NOMO-1 treated with DMSO at 0.1 percent for 48 hours (cell line): Measurements from ENCODE around the gene MALAT1.

ENCODE experiments used
- DNase-seq: peaks from one replicate; lab custom pipeline; 2025; ENCODE audit not compliant: unreplicated experiment; lab: John Stamatoyannopoulos, UW

Gene MALAT1

GRCh38 chr11:65478388-65479183 is 20.3 kb upstream of the MALAT1 start:
- no peak for DNase-seq

GRCh38 chr11:65479184-65480145 is 19.4 kb upstream of the MALAT1 start:
- DNase-seq, result no peak

- no peak for DNase-seq
Measured at GRCh38 chr11:65482306-65482850, 16.5 kb upstream of the MALAT1 start.

- DNase-seq, result no peak
Measured at GRCh38 chr11:65485920-65486219, 13.0 kb upstream of the MALAT1 start.

- DNase-seq, result no peak
Measured at GRCh38 chr11:65486570-65487466, 12.0 kb upstream of the MALAT1 start.

- peak; percentile 76 for DNase-seq
Measured at GRCh38 chr11:65487467-65488272, 11.2 kb upstream of the MALAT1 start.

GRCh38 chr11:65488273-65489034 is 10.4 kb upstream of the MALAT1 start:
- no peak for DNase-seq

- no peak for DNase-seq
Measured at GRCh38 chr11:65489035-65489705, 9.7 kb upstream of the MALAT1 start.

- DNase-seq, result no peak
Measured at GRCh38 chr11:65489706-65490320, 9.0 kb upstream of the MALAT1 start.

GRCh38 chr11:65491163-65491465 is 7.7 kb upstream of the MALAT1 start:
- no peak for DNase-seq

GRCh38 chr11:65491614-65492386 is 7.0 kb upstream of the MALAT1 start:
- peak; percentile 14 for DNase-seq

- no peak for DNase-seq
Measured at GRCh38 chr11:65492387-65492636, 6.5 kb upstream of the MALAT1 start.

GRCh38 chr11:65492637-65493366 is 6.0 kb upstream of the MALAT1 start:
- DNase-seq, result peak; percentile 67

GRCh38 chr11:65493367-65494176 is 5.3 kb upstream of the MALAT1 start:
- no peak for DNase-seq

GRCh38 chr11:65496304-65497140 is 2.3 kb upstream of the MALAT1 start:
- no peak for DNase-seq
